ENCODE results near the gene ZYX.
"Not testable (repeated sequence)": the region's sequence is repeated elsewhere in the genome, so short reads cannot be mapped to it uniquely, and the experiment has no call there.

The ZYX gene

GRCh38 chr7:143384661-143385631, 3.8 kb downstream of the ZYX start:
- in situ Hi-C loops (cut with MboI; ENCODE audit: low sequenced_read_pairs), result no loop called here

- in situ Hi-C loops (cut with MboI; ENCODE audit: low sequenced_read_pairs), result no loop called here
These were observed 5.0 kb downstream of the ZYX start for GRCh38 chr7:143385891-143386781.

- in situ Hi-C loops (cut with MboI; ENCODE audit: low sequenced_read_pairs), result no loop called here
These were observed 6.2 kb downstream of the ZYX start for GRCh38 chr7:143387156-143387975.

- in situ Hi-C loops (cut with MboI; ENCODE audit: low sequenced_read_pairs), result no loop called here
These were observed 6.9 kb downstream of the ZYX start for GRCh38 chr7:143388051-143388450.

GRCh38 chr7:143388491-143389101, 7.5 kb downstream of the ZYX start:
- in situ Hi-C loops (cut with MboI; ENCODE audit: low sequenced_read_pairs), result no loop called here

- in situ Hi-C loops (cut with MboI; ENCODE audit: low sequenced_read_pairs), result no loop called here
These were observed 8.4 kb downstream of the ZYX start for GRCh38 chr7:143389316-143390103.

GRCh38 chr7:143390104-143390772, 9.1 kb downstream of the ZYX start:
- in situ Hi-C loops (cut with MboI; ENCODE audit: low sequenced_read_pairs), result no loop called here

- in situ Hi-C loops (cut with MboI; ENCODE audit: low sequenced_read_pairs), result no loop called here
These were observed 9.7 kb downstream of the ZYX start for GRCh38 chr7:143390773-143391317.

GRCh38 chr7:143391462-143392404, 10.6 kb downstream of the ZYX start:
- in situ Hi-C loops (cut with MboI; ENCODE audit: low sequenced_read_pairs), result no loop called here

GRCh38 chr7:143392427-143392826, 11.3 kb downstream of the ZYX start:
- in situ Hi-C loops (cut with MboI; ENCODE audit: low sequenced_read_pairs), result not testable (repeated sequence)

GRCh38 chr7:143392875-143393266, 11.7 kb downstream of the ZYX start:
- in situ Hi-C loops (cut with MboI; ENCODE audit: low sequenced_read_pairs), result no loop called here

GRCh38 chr7:143393267-143394041, 12.3 kb downstream of the ZYX start:
- in situ Hi-C loops (cut with MboI; ENCODE audit: low sequenced_read_pairs), result no loop called here

- in situ Hi-C loops (cut with MboI; ENCODE audit: low sequenced_read_pairs), result no loop called here
These were observed 12.9 kb downstream of the ZYX start for GRCh38 chr7:143394068-143394467.

- in situ Hi-C loops (cut with MboI; ENCODE audit: low sequenced_read_pairs), result no loop called here
These were observed 13.6 kb downstream of the ZYX start for GRCh38 chr7:143394777-143395176.

GRCh38 chr7:143395187-143396149, 14.3 kb downstream of the ZYX start:
- in situ Hi-C loops (cut with MboI; ENCODE audit: low sequenced_read_pairs), result no loop called here

GRCh38 chr7:143396182-143396581, 15.0 kb downstream of the ZYX start:
- in situ Hi-C loops (cut with MboI; ENCODE audit: low sequenced_read_pairs), result no loop called here
